Brain microvascular endothelial cell (primary cell): ENCODE data around the gene ABCB4.
"Not testable (repeated sequence)": the region's sequence is repeated elsewhere in the genome, so short reads cannot be mapped to it uniquely, and the experiment has no call there.

ENCODE experiments used
- DNase-seq: peaks from one replicate; pipeline ENCODE4 v3.0.0-alpha.2; 2020
- H3K27ac ChIP-seq: fragments of 250-450 bp; sonication (Bioruptor Pico); 2 replicates; pipeline ENCODE4 v1.5.1; 2020; ENCODE audit warnings: mild to moderate bottlenecking, moderate library complexity
- H3K27me3 ChIP-seq: fragments of 250-450 bp; sonication (Bioruptor Pico); replicated peaks from 2 replicates; pipeline ENCODE4 v1.5.1; 2020; ENCODE audit warnings: mild to moderate bottlenecking
- H3K36me3 ChIP-seq: fragments of 250-450 bp; sonication (Bioruptor Pico); replicated peaks from 2 replicates; pipeline ENCODE4 v1.5.1; 2020; ENCODE audit warnings: mild to moderate bottlenecking
- H3K4me3 ChIP-seq: 2 replicates; pipeline ENCODE4 v1.5.1; 2011; ENCODE audit warnings: low read depth, mild to moderate bottlenecking, control low read depth, low read length, moderate library complexity
- CTCF ChIP-seq: IDR thresholded peaks from 2 replicates; pipeline ENCODE4 v1.5.1; 2011; ENCODE audit warnings: low read depth, mild to moderate bottlenecking, moderate library complexity, low read length, control low read depth, inconsistent platforms; ENCODE audit errors: missing control alignments
- in situ Hi-C: cut with HindIII; loops from 2 replicates; pipeline ENCODE4 v1.10.0; 2017; ENCODE audit warnings: low sequenced_read_pairs, low pct_ligation_motif_present

ABCB4 gene

GRCh38 chr7:87474533-87475358, 734 bp downstream of the ABCB4 start:
- Histone ChIP-seq H3K36me3 (no peaks in the 10 kb centered on the region), H3K4me3 (peak overlapping the region; percentile 56), H3K27me3 (no peaks in the 10 kb centered on the region), H3K27ac (peak overlapping the region; percentile 55)
- no peak for TF ChIP-seq CTCF
- DNase-seq: peak; percentile 28
- in situ Hi-C loops: no loop called here

- no peaks in the 10 kb centered on the region for H3K36me3 ChIP-seq
- no peak overlapping the region for H3K4me3 ChIP-seq
- H3K27me3 ChIP-seq: no peaks in the 10 kb centered on the region
- in situ Hi-C loops: no loop called here
- TF ChIP-seq CTCF: no peak
- no peak for DNase-seq
- H3K27ac ChIP-seq: no peak overlapping the region
Measured at GRCh38 chr7:87473986-87474385, 1.5 kb downstream of the ABCB4 start.

- H3K27me3 ChIP-seq: no peaks in the 10 kb centered on the region
- no peaks in the 10 kb centered on the region for H3K36me3 ChIP-seq
- in situ Hi-C loops: no loop called here
- H3K4me3 ChIP-seq: no peak overlapping the region
- H3K27ac ChIP-seq: no peak overlapping the region
- TF ChIP-seq CTCF: no peak
- DNase-seq: no peak
Measured at GRCh38 chr7:87473192-87473591, 2.3 kb downstream of the ABCB4 start.

- DNase-seq: no peak
- in situ Hi-C loops: no loop called here
- no peak overlapping the region for H3K4me3 ChIP-seq
- no peaks in the 10 kb centered on the region for H3K36me3 ChIP-seq
- no peaks in the 10 kb centered on the region for H3K27me3 ChIP-seq
- TF ChIP-seq CTCF: no peak
- H3K27ac ChIP-seq: no peak overlapping the region
Measured at GRCh38 chr7:87471473-87471872, 4.0 kb downstream of the ABCB4 start.

- H3K27me3 ChIP-seq, H3K4me3 ChIP-seq, H3K27ac ChIP-seq, in situ Hi-C loops, H3K36me3 ChIP-seq, DNase-seq: not testable (repeated sequence)
Measured at GRCh38 chr7:87469204-87469603, 6.3 kb downstream of the ABCB4 start.

GRCh38 chr7:87465534-87465880, 10.0 kb downstream of the ABCB4 start:
- H3K27me3 ChIP-seq, in situ Hi-C loops, DNase-seq, H3K36me3 ChIP-seq, H3K27ac ChIP-seq, H3K4me3 ChIP-seq: not testable (repeated sequence)

GRCh38 chr7:87464830-87465533, 10.5 kb downstream of the ABCB4 start:
- in situ Hi-C loops, DNase-seq, H3K4me3 ChIP-seq: not testable (repeated sequence)

More at GRCh38 chr7:87464830-87465533, 10.5 kb downstream of the ABCB4 start:
- not testable (repeated sequence) for H3K36me3 ChIP-seq, H3K27ac ChIP-seq, H3K27me3 ChIP-seq
